8988T (cell line): ENCODE data around the gene PHKA2.

ENCODE experiments used
- DNase-seq: peaks from one replicate; pipeline ENCODE4 v3.0.0; 2011

PHKA2 gene

DNA sequence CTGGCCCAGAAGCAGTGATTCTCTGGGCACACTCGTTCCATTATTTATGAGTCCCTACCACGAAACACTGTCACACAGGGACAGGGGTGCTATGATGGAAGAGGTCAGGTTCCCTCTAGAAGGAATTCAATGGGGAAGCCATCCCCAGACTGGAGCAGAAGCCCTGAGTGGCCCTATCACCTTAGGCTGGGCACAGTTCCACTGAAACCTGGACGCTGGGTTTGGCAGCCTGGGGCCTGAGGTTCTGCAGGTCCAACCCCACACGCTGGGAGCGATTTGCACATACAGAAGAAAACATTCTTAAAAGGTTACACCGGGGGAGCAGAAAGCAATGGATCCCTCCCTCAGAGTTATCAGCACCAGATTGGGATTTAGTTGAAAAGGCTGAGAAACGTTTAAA lies 63.3 kb downstream of the PHKA2 start:
- no peak for DNase-seq

DNA sequence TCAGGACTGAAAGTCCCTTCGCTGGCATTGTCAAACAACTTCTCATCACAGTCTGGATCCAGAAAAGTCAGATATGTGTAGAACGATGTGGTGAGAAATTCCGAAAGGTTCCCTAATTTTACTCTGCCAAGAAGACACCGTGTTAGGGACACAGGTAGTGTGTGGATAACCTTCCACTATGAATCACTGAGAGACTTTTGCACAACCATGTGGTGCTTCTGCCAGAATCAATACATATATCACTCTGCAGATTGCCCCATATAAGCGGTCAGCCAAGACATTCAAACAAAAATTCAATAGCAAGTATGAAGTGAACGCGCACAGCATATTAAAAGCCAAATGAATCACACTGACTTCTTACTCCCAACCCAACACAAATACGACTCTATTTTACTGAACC lies 63.8 kb downstream of the PHKA2 start:
- no peak for DNase-seq

DNA sequence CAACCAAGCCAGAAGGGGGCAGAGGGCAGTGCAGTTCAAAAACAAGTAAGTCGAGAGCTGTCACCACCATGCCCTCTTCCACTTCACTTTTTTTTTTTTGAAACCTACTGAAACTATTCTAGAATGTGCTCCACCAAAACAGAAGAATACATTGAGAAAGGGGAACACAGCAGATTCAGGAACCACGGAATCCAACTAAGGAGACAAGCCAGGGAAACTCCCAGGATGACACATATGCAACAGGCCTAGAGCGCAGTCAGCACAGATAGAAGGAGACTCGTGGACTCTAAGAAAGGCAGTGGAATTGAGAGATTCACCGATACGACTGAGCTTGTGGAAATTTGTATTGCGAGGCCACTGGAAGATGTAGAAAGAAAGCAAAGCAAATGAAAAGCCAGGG lies 66.1 kb downstream of the PHKA2 start:
- DNase-seq: no peak

DNA sequence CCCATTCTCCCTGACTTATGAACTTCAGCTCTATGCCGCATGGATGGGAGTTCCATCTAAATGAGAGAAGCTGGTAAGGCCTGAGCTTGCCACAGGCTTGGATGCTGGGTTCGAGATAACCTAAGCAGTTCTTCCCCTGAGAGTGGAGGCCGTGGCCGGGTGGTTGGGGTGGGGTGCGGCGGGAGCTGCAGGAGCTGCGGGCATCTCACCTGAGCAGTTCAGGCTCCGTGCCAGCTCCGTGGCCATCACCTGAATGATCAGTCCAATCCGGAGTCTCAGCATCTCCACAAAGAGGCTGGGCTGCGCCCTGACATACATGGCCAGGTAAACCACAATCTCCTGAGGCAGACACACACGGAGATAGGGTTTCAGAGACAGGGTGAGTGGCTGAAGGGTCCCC lies 77.6 kb downstream of the PHKA2 start:
- no peak for DNase-seq

DNA sequence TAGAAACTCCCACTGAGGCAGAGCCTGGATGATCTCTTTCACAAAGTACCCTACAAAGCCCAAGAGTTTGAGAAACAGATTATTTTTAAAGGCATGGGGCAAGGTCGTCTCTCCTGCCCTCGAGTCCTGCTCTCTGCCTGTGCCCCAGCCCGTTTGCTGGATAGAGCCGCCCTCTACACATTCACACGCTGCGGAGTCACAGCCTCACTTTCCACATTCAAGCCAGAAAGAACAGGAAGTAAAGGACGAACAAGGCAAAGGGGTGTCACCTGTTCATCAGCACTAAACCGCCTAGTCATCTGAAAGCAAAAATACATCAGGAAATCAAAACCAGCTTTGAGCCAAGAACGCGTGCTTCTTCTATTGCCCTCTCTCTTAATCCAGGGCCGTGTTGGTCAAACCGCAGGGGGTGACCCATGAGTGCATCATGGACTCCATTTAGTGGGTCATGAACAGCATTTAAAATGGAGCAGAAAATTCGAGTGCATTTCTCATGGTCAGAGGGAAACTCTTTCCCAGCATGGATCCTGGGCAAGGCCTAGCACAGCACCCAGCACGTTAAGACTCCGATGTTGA lies 83.4 kb downstream of the PHKA2 start:
- DNase-seq: no peak

DNA sequence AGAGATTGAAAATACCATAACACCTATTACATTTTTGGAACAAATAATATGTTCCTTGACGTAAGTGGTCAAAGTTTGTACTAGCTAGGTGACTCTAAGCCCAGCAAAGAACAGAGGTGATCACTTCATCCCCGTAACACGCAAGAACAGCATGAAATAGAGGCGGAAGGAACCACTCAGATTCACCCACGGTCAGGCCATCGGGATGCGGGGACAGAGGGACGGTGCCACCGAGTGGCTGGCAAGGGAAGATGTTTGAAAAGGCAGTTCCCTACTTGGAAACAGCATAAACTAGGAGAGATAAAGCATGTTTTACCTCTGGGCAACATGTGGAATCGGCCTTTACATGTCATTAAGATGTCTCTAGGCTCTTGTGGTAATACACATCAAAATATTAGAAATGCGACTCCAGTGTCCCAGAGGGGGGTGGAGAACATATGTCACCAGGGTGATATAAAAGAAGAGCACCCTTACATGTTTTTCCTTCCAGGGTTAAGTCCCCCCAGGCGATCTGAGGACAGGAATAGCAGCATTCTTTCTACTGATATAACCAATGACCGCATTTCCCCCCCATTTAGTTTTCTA lies 84.0 kb downstream of the PHKA2 start:
- DNase-seq: peak; percentile 47

DNA sequence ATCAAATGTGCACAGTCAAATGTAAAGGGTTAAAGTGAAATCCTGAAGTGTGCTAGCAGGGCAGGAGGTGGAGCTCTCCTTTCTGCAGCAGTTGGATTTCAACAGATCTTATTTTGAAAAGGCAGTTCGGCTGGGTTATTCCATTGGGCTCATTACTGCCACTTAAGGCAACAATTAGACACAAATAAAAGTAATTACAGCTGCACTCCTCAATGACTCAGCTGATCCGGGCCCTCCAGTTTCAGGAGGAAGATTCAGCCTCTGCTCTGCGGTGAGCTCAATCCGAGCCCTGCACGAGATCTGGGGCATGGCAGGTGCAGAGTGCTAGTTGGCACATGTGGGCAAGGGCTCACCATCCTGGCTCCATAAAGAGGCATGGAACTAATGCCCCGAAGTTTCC lies 85.4 kb downstream of the PHKA2 start:
- no peak for DNase-seq

DNA sequence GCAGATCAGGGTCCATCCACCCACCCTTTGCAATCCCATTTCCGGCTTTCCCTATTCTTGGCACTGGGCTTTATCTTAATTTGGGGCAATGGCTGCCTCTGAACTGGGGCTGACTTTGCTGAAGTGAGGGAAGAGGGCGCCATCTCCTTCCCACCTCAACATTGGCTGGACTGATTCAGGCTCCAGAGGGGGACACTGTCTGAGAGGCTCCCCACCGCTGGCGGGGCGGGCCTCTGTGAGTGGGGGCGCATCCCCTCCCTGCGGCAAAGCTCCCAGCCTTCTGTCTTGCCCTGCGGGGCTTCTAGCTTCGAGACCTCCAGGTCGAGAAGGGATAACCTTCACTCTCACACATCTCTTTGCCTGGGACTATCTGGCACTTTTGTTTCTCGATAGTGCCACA lies 85.8 kb downstream of the PHKA2 start:
- DNase-seq: no peak

DNA sequence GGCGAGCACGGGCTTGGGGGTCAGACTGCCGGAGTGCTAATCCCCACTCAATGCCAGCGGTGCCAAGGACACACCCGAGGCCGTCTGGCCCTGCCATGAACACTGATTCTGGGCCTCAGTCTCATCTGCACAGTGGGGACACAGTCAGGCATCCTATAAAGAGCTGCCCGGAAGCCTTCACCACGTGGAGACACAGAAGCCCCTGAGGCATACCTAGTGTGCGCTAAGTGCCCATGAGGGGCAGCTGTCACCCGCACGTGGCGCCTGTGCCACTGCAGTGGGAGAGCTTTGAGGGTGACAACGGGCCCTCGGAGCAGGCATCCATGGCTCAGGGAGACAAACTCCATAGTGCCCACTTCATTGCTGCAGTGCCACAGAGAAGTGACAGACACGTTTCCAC lies 86.3 kb downstream of the PHKA2 start:
- DNase-seq: no peak

DNA sequence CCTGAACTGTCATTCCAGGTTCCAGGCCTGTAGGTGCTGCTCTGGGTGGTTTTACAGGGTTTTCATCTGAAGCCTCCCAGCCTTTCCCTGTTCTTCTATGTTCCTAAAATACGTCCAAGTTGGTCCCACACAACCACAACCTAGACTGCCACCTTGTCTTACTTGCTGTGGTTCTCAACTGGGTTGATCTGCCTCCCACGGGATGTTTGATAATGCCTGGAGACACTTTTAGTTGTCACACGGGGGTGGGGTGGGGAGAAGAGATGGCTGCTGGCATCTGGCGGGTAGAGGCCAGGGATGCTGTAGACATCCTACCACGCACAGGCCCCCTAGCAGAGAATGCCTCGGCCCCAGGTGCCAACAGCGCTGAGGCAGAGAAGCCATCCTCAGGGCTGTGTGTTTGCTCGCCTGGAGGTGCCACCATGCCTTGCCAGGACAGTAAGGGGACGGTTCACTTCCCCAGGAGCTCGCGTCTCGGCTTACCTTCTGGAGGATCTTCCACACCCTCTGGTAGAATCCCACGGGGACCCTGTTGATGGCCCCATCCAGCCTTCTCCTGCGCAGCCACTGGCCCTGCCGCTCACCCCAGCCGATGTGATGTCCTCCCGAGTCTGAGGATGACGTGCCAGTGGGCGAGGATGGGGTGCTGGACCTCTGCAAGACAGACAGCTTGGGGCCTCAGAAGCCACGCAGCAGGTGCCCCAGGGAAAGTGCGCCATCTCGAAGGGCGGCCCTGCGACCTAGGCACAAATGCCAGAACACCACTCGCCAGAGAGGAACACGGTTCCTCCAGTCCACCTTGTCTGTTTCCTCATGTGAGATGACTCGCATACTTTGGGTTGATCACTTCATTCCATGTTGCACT lies 87.0 kb downstream of the PHKA2 start:
- no peak for DNase-seq

DNA sequence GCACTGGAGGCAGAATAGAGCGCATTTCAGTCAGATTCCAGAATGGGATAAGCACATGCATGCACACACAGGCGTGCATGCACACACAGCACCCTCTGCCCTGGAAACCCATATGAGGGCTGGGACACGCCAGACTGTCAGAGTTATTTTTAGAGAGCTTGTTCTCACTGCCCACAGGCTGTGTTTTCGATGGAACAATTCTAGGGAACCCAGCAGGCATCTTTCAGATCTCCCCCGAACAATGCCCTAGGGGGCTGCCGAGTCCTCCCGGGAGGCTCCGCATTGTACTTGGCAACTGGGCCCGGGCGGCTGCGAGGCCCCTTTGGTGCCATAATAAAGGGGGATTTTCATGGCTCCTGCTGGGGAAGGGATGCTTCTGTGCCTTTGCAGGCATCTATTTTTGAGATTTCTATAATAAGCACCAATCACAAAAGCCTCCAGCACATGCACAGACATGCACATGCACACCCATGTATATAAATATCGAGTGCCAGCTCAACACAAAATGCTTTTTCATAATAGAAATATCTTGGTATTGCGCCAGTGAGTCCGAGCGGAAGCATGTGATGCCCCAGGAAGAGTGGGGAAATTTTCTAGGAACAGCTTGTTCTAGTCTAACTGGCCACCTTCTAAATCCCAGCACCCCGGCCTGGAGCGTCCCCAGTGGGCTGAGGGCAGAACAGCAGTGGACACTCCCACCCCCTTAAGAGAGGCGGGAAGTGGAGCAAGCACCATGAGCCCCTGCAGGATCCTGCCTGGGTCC lies 88.5 kb downstream of the PHKA2 start:
- DNase-seq: no peak

DNA sequence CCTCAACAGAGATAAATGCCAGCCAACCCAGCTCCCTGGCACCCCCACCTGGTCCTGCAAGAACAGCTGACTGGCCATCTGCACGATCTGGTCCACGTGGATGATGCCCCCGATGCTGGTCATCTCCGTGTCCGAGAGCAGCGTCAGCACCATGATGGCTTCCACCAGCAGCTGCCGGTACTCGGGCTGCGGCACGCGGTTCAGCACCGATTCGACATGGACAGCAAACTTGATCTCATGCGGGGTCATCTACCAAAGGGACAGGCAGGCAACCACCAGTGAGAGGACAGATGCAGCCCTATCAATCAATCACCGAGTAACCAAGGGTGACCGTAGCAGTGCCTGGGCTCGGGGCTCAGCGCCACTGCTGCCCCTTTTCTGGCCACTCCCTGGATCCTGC lies 89.8 kb downstream of the PHKA2 start:
- DNase-seq: no peak

DNA sequence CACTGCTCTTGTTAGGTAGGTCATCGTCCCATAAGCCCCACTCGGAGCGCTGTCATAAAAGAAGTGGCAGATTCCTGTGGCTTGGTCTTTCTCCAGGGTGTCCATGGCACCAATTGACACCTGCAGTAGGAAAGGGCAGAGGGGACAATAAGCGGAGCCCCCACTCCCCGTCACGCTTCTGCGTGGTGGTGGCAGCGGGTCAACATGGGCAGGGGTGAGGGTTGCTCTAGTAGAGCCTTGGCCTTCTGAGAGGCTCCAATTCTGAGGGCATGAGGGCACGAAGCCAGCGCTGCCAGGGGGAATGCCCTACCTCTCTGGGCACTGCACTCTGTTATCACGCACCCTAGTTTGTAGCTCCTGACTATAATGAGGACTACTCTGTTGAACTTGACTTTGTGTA lies 90.4 kb downstream of the PHKA2 start:
- DNase-seq: no peak

DNA sequence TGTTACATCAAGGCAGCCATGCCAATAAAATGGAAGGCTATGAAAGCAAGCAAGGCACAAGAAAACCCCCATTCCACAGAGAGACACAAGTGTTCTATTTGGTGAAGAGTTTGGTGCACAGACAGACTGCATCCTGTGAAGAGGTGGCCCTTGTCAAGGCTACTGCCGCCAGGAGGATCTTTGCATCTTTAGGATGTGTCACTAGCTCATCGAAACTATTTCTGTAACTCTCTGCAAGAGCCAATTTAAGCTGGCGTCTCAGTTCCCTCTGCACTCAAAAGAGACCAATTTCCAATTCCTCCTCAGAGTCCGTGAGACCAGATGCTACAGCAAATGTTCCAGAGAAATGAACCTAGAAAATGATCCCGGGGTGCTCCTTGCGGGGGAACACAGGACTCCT lies 91.0 kb downstream of the PHKA2 start:
- DNase-seq: no peak

DNA sequence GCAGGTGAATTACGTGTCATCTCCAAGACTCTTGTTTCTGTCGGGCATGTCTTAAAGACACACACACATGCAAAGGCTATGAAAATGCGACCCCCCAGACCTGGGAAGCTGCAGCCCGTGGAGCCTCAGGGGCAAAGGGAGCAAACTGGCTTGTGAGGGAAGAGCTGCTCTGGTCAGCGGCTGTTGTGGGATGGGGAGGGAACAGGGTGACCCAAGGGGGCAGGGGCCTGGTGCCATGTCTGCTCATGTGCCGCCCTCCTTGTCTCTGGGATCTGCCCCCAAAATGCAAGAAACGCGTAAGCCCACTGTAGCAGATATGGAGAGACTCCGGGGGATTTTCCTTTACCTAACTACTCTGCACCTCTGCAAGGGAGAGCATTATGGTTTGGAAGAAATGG lies 92.4 kb downstream of the PHKA2 start:
- DNase-seq: no peak

DNA sequence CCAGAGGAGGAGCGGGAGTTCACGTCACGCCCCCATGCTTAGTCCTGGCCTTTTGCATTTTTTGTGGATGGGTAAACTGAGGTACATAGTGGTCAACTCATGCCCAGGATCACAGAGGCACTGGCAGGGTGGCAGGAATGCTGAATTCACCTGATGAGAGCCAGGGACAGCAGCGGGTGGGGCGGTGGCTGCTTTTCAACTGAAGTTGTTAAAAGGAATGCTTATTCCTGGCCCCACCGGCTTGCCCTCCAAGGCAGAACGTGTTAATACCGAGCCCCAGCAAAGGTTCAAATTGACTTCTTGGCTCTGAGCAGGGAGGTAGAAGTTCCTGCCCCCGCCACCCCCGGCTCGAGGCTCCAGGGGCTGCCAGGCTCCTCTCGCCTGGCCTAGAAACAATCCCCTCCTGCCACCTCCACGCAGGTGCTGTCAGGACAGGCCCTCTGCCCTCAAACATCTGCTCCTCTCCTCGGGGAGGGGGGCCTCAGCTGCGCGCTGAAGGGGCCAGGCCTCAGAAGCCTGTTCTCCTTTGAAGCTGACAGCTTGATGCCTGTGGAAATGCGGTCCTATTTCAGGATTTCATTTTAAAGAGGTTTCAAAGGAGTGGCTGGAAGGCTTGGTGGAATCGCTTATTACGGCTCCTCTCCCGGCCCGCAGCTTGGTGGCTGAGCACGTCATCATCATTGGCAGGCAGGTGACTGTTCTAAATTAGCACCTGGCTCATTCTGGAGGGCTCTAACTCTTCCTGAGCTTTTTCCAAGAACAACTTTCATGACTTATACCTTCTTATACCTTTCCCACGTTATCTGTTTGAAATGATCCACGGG lies 93.0 kb downstream of the PHKA2 start:
- DNase-seq: no peak

DNA sequence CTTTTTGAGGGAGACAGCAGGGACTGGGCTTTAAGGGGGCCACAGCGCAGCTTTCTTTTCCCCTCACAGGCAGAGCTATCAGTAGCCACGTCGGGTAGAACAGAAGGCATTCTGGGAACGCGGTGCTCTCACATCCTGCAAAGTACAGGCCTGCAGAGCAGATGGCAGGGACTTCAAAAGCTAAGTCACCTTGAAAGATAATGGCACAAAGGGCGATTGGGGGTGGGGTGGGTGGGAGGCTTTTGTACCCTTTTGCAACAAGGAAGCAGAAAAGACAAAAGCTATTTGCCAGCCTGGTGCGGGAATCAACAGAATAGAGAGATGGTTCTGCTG lies 93.9 kb downstream of the PHKA2 start:
- no peak for DNase-seq

DNA sequence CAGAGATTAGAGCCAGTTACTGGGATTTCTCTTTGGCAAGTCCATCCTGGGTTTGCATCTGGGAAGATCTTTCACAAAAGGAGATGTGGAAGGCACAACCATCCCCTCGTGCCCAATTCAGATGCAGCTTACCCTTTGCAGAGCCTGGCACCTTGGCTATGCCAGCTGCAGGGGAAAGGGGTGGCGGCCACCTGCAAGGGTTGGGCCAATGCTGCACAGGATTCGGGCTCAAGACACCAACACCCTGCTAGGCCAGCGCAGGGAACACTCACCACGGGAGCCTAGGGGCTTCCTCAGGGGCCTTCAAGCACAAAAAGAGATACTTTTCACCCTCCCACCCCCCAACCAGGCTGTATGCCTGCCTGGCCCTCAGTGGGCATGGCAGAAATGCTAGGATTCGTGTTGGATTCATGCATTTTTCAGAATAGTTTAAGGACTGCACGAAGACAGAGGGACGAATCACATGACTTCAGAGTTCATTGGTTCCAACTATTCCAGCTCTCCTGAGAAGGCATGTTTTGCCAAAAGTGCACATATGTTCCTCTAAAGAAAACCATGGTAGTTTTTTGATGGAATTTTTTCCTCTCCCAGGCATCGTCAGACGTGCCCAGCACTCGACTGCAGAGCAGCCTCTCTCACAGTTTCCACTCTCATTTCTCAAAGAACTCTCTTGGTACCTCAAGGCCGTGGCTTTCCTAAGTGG lies 94.4 kb downstream of the PHKA2 start:
- no peak for DNase-seq

DNA sequence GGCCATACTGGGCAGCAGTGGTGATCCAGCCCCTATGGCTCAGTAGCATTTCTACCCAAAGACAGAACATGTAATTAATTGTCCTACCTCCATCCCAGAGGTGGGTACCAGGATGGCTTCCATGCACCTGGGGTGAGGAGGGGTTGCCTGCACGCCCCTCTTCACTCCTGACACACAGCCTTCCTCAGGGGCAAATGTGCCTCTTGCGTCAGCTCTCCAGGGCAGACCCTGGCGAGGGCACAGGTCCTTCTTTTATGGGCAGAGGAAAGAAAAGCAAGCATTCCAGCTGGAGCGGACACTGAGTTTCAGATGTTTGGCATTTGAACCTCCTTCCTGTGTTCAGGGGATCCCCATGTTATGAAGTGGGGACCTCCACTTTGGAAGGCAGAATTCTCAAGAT lies 95.6 kb downstream of the PHKA2 start:
- no peak for DNase-seq

DNA sequence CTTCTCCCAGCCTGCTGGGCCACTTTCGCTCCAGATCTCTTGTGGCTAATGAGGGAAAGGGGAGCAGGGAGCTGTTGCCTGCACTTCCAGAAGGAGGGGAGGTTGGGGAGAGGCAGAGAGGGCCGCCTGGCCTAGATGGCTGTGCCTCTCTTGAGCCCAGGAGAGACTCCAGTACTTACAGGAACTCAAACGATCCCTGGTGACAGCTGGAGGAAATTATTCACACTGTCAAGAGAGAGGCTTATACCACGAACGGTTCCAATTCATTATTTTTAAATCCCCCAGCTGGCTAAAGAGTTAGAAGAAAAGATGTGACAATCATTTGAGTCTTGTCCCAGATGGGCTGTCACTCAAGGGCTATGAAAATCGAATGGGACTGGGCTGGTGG lies 96.1 kb downstream of the PHKA2 start:
- DNase-seq: no peak

DNA sequence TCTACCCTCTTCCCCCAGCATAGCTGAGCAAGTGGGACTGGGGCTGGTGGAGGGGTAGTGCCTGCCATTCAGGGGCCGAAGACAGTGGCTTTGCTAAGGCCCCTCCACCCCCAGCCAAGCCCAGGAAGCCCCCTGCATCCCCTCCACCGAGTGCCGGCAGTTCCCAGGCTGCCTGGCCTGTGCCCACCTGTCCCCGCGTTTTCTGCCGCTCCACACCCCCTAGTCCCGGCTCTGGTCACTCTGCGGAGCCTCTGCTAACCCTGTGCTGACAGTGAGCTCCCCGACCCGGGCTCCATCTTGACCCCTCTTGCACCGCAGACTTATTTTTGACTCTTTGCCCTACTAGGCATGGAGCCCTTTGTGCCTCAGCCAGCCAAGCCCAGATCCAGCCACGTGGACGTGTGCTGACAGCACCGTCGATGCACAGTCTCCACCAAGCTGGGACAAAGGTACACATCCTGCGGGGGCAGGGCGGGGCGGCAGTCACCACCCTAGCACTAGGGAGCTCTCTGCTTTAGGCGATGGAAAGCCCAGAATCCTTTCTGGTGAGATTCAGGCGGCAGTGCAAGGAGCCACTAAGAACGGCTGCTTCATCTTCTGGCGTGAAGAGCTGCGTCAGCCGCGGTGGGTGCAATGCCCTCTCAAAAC lies 96.6 kb downstream of the PHKA2 start:
- no peak for DNase-seq
